NCI-H1417 treated with DMSO at 0.1 percent for 48 hours (cell line): ENCODE data around the gene SLC12A5.
A peak's percentile ranks its signal among the peaks of the same experiment; 100 is the strongest.
"Not testable (repeated sequence)": the region's sequence is repeated elsewhere in the genome, so short reads cannot be mapped to it uniquely, and the experiment has no call there.

Experiments used
- DNase-seq: peaks from one replicate; lab custom pipeline; 2025; lab: John Stamatoyannopoulos, UW

The SLC12A5 gene

DNA sequence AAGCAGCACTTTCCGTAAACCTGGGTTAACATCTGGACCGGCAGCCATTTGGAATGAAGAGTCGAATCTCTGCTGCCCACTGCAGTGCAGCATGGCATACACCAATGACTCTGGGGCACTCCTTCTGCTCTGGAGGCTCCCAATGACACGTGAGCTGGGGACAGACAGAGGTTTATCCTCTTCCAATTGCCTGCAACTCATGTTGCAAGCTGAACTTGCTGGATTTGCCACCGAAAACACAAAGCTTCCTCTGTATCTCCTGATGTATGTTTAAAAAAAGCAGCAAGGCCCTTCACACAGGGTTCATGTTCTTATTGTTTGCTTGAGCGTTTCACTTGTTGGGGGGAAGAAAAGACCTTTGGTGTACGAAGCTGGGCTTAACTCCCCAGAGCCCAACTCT is 49.9 kb downstream of the SLC12A5 start:
- no peak for DNase-seq

GRCh38 chr20:46081074-46081473 is 52.1 kb downstream of the SLC12A5 start:
- no peak for DNase-seq

DNA sequence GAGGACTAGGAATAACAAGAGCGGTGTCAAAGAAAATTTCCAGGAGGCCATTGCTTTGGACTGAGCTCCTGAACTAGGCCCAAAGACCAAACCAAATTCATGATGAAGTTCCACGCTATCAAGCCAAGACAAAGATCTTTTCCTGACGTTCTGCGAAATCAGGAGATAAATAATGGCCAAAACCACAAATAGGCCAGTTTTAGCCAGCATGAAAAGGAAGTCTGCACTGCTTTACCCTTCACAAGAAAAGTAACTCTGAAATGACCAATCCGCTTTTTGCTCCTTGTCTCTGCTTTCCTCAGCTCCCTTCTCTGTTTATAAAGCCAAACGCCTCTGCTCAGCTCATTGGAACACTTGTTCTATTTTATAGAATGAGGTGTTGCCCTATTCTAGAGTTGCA is 54.1 kb downstream of the SLC12A5 start:
- no peak for DNase-seq

- DNase-seq, result no peak
These were observed 54.6 kb downstream of the SLC12A5 start for GRCh38 chr20:46083531-46084061.

GRCh38 chr20:46084805-46085178 is 55.8 kb downstream of the SLC12A5 start:
- DNase-seq, result no peak

GRCh38 chr20:46085179-46085851 is 56.3 kb downstream of the SLC12A5 start:
- DNase-seq, result peak; percentile 66

DNA sequence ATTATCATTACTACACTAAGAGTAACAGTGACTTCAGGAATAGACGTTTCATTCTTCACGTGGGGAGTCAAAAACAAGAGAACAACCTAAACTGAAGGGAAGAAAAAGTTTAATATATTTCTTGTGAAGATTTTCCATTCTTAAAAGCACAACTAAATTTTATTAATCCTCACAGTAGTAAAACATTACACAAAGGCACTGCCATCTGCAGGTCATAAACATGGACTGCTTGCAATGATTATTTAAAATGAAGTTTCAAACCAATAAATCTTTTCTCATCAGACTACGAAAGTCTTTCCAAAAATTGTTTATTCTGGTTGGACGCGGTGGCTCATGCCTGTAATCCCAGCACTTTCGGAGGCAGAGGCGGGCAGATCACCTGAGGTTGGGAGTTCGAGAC is 58.1 kb downstream of the SLC12A5 start:
- no peak for DNase-seq

DNA sequence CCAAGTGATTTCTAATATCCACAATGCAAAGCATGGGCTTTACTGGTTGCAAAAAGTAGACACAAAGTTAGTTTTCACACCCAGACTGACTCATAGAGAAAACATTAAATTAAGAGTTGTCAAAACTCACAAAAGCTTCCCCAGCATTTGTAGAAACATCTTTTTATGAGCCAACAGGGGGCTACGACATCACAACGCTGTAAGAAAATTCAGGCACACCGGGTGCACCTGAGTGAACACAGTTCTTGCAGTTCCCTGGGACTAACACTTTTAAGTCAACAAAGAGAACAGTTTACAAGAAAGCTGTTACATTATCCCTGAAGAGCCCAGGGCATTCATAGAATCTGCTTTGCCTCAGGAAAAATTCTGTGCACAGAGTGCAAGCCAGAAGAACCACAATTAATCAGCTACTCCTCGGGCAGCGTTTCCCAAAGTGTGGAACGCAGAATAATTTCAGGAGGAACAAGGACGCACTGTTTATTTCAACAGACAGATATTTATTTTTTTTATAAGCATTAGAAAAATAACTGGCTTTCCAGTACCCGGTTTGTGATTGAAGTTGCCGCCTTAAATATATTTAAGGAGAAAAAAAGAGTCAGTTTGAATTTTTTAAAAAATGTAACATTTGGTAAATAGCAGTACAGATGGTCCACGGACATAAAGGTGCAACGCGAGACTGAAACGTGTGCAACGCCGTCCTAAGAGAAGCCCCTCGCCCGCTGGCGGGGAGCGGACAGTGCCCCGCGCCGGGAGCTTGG is 59.6 kb downstream of the SLC12A5 start:
- no peak for DNase-seq

DNA sequence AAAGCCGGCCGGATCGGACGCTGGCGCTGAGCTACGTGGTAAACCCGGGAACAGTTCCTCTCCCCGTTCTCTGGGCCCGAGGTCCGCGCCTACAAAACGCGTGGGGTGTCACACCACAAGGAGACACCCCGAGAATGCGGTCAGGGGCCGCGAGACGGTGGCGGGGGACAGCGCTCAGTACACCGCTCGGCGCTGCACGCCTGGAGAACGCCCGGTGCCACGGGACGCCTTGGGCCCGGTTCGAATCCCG is 60.1 kb downstream of the SLC12A5 start:
- DNase-seq, result no peak

- peak; percentile 93 for DNase-seq
These were observed 60.7 kb downstream of the SLC12A5 start, which contains the start of gene NCOA5 for GRCh38 chr20:46089417-46090388. Gene NCOA5 (minus strand): TSS chr20:46089962. CDS start chr20:46079424, 10,538 bp downstream.

- DNase-seq, result not testable (repeated sequence)
These were observed 62.9 kb downstream of the SLC12A5 start for GRCh38 chr20:46091622-46092535.

DNA sequence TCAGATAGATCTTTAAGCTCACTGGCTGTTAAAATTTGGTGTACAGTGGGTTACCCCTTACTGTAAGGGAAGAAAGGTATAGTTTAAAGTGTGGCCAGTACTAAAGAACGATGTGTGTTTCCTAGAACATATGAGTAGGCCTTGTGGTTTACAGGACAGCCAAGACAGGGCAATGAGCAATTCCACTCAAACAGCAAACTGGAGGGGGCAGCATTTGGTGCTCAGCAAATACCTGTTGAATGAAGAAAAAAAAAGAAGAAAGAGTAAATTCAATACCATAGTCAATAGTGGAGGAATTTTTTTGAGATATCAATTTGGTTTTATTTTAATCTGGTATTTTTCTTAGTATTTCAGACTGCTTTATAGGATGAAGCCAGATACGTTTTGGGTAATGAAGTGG is 64.5 kb downstream of the SLC12A5 start:
- DNase-seq, result no peak

- DNase-seq, result no peak
These were observed 70.7 kb downstream of the SLC12A5 start for GRCh38 chr20:46099491-46100287.

- DNase-seq, result not testable (repeated sequence)
These were observed 71.4 kb downstream of the SLC12A5 start for GRCh38 chr20:46100444-46100843.

DNA sequence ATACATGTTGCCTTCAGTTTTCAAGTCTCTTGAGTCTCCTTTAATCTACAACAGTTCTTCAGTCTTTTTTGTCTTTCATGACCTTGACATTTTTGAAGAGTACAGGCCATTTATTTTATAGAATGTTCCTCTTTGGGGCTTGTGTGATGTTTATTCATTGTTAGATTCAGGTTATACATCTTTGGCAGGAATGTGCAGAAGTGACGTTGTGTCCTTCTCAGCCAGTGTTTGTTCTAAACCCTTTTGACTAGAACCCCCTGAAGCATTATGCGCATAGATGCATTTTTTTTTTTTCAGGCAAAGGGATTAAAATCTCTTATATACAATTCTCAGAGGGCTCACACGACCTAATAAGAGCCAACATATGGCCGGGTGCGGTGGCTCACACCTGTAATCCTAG is 72.0 kb downstream of the SLC12A5 start:
- no peak for DNase-seq

DNA sequence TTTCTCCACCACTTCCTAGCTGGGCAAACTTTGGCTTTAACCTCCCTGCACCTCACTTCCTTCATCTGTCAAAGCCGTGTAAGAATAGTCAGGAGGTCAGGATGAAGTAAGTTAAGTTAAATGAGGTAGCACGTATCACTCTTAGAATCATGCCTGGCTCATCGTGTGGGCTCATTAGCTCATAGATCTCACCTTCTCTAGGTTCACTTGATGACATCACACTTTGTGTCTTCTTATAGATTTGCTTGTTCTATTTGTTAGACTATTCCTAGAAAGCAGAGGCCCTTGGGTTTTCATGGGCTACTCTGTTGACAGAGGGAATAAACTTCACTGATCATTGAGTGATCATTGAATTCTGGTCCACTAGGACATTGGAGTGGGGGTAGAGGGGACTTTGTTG is 72.9 kb downstream of the SLC12A5 start:
- DNase-seq, result no peak

- DNase-seq, result no peak
These were observed 73.9 kb downstream of the SLC12A5 start for GRCh38 chr20:46102940-46103339.

GRCh38 chr20:46104262-46104661 is 75.2 kb downstream of the SLC12A5 start:
- DNase-seq, result no peak

DNA sequence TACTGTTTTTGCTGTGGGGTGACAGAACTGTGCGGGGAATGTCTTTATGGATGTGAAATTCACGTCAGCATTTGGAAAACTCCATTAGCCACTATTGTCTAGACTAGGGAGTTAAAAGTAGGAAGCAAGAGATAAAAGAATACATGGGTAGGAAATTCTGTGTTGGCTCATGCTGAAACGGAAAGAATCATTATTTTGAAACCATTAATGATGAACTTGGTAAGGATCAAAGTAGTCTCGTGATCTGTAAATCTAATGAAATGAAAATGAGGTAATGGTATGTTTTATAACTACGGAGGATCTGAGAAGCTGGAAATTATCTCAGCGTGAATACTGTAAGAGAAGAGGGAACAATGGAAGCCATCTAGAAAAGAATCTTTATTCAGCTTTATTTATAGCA is 78.0 kb downstream of the SLC12A5 start:
- no peak for DNase-seq

DNA sequence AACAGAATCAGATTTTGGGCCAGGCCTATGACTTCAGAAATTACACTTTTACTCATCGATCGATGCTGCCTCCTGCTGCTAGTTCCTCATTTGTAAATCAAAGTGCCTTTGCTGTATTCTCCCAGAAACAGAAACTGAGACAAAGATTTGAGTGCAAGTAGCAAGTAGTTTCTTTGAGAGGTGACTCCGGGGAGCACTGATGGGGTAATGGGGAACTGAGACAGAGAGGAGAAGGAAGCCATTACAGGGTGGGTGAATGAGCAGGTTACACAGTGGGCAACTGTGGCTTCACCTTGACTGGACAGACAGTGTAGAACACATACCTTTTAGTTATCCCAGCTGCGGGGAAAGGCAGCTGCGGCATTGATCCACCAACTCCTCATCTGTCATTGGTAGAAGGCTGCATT is 79.4 kb downstream of the SLC12A5 start:
- no peak for DNase-seq

DNA sequence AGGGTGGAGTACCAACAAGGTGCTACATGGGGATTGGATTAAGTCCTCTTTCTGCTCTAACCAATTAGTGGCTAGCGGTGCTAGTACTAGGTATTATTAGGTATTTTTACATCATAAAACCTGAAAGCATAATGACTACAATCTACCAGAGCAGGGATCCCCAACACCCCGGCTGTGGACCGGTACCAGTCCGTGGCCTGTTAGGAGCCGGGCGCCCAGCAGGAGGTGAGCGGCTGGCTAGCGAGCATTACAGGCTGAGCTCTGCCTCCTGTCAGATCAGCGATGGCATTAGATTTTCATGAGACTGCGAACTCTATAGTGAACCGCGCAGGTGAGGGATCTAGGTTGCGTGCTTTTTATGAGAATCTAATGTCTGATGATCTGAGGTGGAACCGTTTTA is 80.0 kb downstream of the SLC12A5 start:
- DNase-seq, result no peak
